Spleen (tissue), 7 donors: ENCODE measurements around the gene ANKFY1.

Source experiments
- POLR2A ChIP-seq, 3 donors: fragments of 450-650 bp; IDR thresholded peaks; one replicate each; pipeline ENCODE4 v1.5.1; 2017; ENCODE audit warnings: antibody characterized with exemption in 3 of 3, mild to moderate bottlenecking in 1 of 3
- TF ChIP-seq, protein P1 (sequence below), 11 experiments: fragments of 200-600 bp in 7 of 11; fragments of 450-650 bp in 4 of 11; sonication (generic) in 4 of 11; IDR thresholded peaks in 8 of 11; conservative IDR thresholded peaks in 3 of 11; 1 replicate in 7 of 11; 2 replicates in 4 of 11; pipeline versions ENCODE4 v1.4.0 to v1.8.0; 2016 to 2021; ENCODE audit warnings: antibody characterized with exemption in 11 of 11, inconsistent platforms in 4 of 11, mild to moderate bottlenecking in 1 of 11
- donor health status: DM: no; HTN: no; CAD: no; lungs with moderate emphysema.
- donor health status: DM: no; HTN: no; CAD: no.
- donor health status: DM: no; HTN: no; CAD: no.

- TF ChIP-seq, protein P1, sequence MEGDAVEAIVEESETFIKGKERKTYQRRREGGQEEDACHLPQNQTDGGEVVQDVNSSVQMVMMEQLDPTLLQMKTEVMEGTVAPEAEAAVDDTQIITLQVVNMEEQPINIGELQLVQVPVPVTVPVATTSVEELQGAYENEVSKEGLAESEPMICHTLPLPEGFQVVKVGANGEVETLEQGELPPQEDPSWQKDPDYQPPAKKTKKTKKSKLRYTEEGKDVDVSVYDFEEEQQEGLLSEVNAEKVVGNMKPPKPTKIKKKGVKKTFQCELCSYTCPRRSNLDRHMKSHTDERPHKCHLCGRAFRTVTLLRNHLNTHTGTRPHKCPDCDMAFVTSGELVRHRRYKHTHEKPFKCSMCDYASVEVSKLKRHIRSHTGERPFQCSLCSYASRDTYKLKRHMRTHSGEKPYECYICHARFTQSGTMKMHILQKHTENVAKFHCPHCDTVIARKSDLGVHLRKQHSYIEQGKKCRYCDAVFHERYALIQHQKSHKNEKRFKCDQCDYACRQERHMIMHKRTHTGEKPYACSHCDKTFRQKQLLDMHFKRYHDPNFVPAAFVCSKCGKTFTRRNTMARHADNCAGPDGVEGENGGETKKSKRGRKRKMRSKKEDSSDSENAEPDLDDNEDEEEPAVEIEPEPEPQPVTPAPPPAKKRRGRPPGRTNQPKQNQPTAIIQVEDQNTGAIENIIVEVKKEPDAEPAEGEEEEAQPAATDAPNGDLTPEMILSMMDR (IDR thresholded peaks at IDR 0.05 in 8 of 11, conservative IDR thresholded peaks at IDR 0.05 in 3 of 11) = no peak
- no peak for TF ChIP-seq POLR2A (IDR thresholded peaks at IDR 0.05)
Measured at GRCh38 chr17:4154201-4154600, 109.6 kb downstream of the ANKFY1 start.
